Measurements from ENCODE around the gene PKP3. TPM values are rescaled to one million over a fixed set of nuclear protein-coding genes. Genes with fewer than 3 reads are reported as not detected.
"Not testable (repeated sequence)": the region's sequence is repeated elsewhere in the genome, so short reads cannot be mapped to it uniquely, and the experiment has no call there.

The PKP3 gene
- total RNA-seq, 2 experiments from 2014 or later, result 0.30 to 0.45 TPM

GRCh38 chr11:417652-418342 lies 23.8 kb downstream of the PKP3 start:
- H3K27ac Mint-ChIP-seq, result peak overlapping the region; percentile 64
- POLR2A ChIA-PET, result interaction anchor here (1.6 to 6.0 kb wide), 6 partner anchors 11 to 330 kb away, joined by 3 to 118 read pairs (median 29); partner anchors contain the start of genes ANO9, BET1L, PTDSS2 and RIC8A
- DNase-seq (peak; percentile 32), ATAC-seq (ENCODE audit: low read depth) (no peak)
- H3K36me3 Mint-ChIP-seq, result peaks cover 6% of the 10 kb centered on the region
- H3K4me1 Mint-ChIP-seq, result peaks cover 15% of the 10 kb centered on the region
- H3K9me3 Mint-ChIP-seq, result no peaks in the 10 kb centered on the region
- H3K4me3 Mint-ChIP-seq, result peak overlapping the region; percentile 75
- H3K27me3 Mint-ChIP-seq, result no peaks in the 10 kb centered on the region

GRCh38 chr11:418343-419247 lies 24.6 kb downstream of the PKP3 start:
- ATAC-seq (ENCODE audit: low read depth) (no peak), DNase-seq (peak; percentile 35)
- peak overlapping the region; percentile 21 for H3K27ac Mint-ChIP-seq
- no peaks in the 10 kb centered on the region for H3K9me3 Mint-ChIP-seq
- no peaks in the 10 kb centered on the region for H3K27me3 Mint-ChIP-seq
- H3K4me1 Mint-ChIP-seq, result peaks cover 10% of the 10 kb centered on the region
- H3K36me3 Mint-ChIP-seq, result peaks cover 7% of the 10 kb centered on the region
- no peak overlapping the region for H3K4me3 Mint-ChIP-seq
- POLR2A ChIA-PET, result interaction anchor here (0.6 to 6.0 kb wide), 2 partner anchors 29 to 211 kb away, joined by 3 to 118 read pairs; partner anchors contain the start of genes BET1L, PTDSS2 and RIC8A

- DNase-seq (peak; percentile 31), ATAC-seq (ENCODE audit: low read depth) (no peak)
- Mint-ChIP-seq H3K4me3 (no peak overlapping the region), H3K36me3 (peaks cover 8% of the 10 kb centered on the region), H3K4me1 (peaks cover 7% of the 10 kb centered on the region), H3K9me3 (no peaks in the 10 kb centered on the region), H3K27me3 (no peaks in the 10 kb centered on the region), H3K27ac (no peak overlapping the region)
- POLR2A ChIA-PET, result interaction anchor here (0.6 to 6.0 kb wide), 2 partner anchors 29 to 212 kb away, joined by 3 to 118 read pairs; partner anchors contain the start of genes BET1L, PTDSS2 and RIC8A
Measured at GRCh38 chr11:419248-420005, 25.4 kb downstream of the PKP3 start.

- Mint-ChIP-seq H3K36me3 (peaks cover 12% of the 10 kb centered on the region), H3K27me3 (no peaks in the 10 kb centered on the region), H3K4me3 (no peak overlapping the region), H3K4me1 (peaks cover 4% of the 10 kb centered on the region), H3K27ac (no peak overlapping the region), H3K9me3 (no peaks in the 10 kb centered on the region)
- ATAC-seq (ENCODE audit: low read depth) (no peak), DNase-seq (no peak)
- POLR2A ChIA-PET, result no interaction called here
Measured at GRCh38 chr11:420054-420910, 26.3 kb downstream of the PKP3 start.

- peaks cover 4% of the 10 kb centered on the region for H3K4me1 Mint-ChIP-seq
- no peak overlapping the region for H3K4me3 Mint-ChIP-seq
- peak; percentile 32 for DNase-seq
- no peaks in the 10 kb centered on the region for H3K27me3 Mint-ChIP-seq
- no peaks in the 10 kb centered on the region for H3K9me3 Mint-ChIP-seq
- POLR2A ChIA-PET, result no interaction called here
- H3K27ac Mint-ChIP-seq, result no peak overlapping the region
- ATAC-seq (ENCODE audit: low read depth), result no peak
- peaks cover 13% of the 10 kb centered on the region for H3K36me3 Mint-ChIP-seq
Measured at GRCh38 chr11:420911-421321, 26.9 kb downstream of the PKP3 start.

- no peaks in the 10 kb centered on the region for H3K27me3 Mint-ChIP-seq
- peaks cover 2% of the 10 kb centered on the region for H3K4me1 Mint-ChIP-seq
- ATAC-seq (ENCODE audit: low read depth), result no peak
- H3K9me3 Mint-ChIP-seq, result no peaks in the 10 kb centered on the region
- H3K4me3 Mint-ChIP-seq, result no peak overlapping the region
- H3K27ac Mint-ChIP-seq, result no peak overlapping the region
- peaks cover 13% of the 10 kb centered on the region for H3K36me3 Mint-ChIP-seq
- POLR2A ChIA-PET, result interaction anchor here (1.0 kb wide), 1 partner anchor 16 kb away, joined by 5 read pairs; no protein-coding TSS in a partner anchor
- no peak for DNase-seq
Measured at GRCh38 chr11:422249-422656, 28.2 kb downstream of the PKP3 start.

- Mint-ChIP-seq H3K27ac (no peak overlapping the region), H3K4me3 (no peak overlapping the region), H3K9me3 (no peaks in the 10 kb centered on the region), H3K4me1 (peaks cover 2% of the 10 kb centered on the region), H3K27me3 (no peaks in the 10 kb centered on the region), H3K36me3 (peaks cover 21% of the 10 kb centered on the region)
- no peak for ATAC-seq (ENCODE audit: low read depth)
- POLR2A ChIA-PET, result no interaction called here
- DNase-seq, result no peak
Measured at GRCh38 chr11:424232-424631, 30.2 kb downstream of the PKP3 start.

- not testable (repeated sequence) for DNase-seq; H3K4me1 Mint-ChIP-seq; ATAC-seq (ENCODE audit: low read depth); H3K4me3 Mint-ChIP-seq; H3K27me3 Mint-ChIP-seq; H3K9me3 Mint-ChIP-seq; H3K27ac Mint-ChIP-seq
- peaks cover 22% of the 10 kb centered on the region for H3K36me3 Mint-ChIP-seq
- POLR2A ChIA-PET, result interaction anchor here (0.7 kb wide), 1 partner anchor 313 kb away, joined by 3 read pairs; no protein-coding TSS in a partner anchor
Measured at GRCh38 chr11:424766-425165, 30.8 kb downstream of the PKP3 start.

- no peak for ATAC-seq (ENCODE audit: low read depth)
- Mint-ChIP-seq H3K27ac (no peak overlapping the region), H3K9me3 (no peaks in the 10 kb centered on the region), H3K36me3 (peaks cover 22% of the 10 kb centered on the region), H3K27me3 (no peaks in the 10 kb centered on the region), H3K4me3 (no peak overlapping the region), H3K4me1 (peaks cover 2% of the 10 kb centered on the region)
- POLR2A ChIA-PET, result interaction anchor here (0.7 to 2.7 kb wide), 2 partner anchors 9 to 313 kb away, joined by 3 to 7 read pairs; no protein-coding TSS in a partner anchor
- no peak for DNase-seq
Measured at GRCh38 chr11:425301-425700, 31.3 kb downstream of the PKP3 start.

GRCh38 chr11:426851-427250 lies 32.8 kb downstream of the PKP3 start:
- POLR2A ChIA-PET, result interaction anchor here (2.7 kb wide), 1 partner anchor 11 kb away, joined by 7 read pairs; no protein-coding TSS in a partner anchor
- H3K4me1 Mint-ChIP-seq, result peaks cover 2% of the 10 kb centered on the region
- H3K36me3 Mint-ChIP-seq, result peaks cover 22% of the 10 kb centered on the region
- H3K27ac Mint-ChIP-seq, result no peak overlapping the region
- ATAC-seq (ENCODE audit: low read depth), result no peak
- H3K4me3 Mint-ChIP-seq, result no peak overlapping the region
- no peaks in the 10 kb centered on the region for H3K9me3 Mint-ChIP-seq
- DNase-seq, result peak; percentile 12
- no peaks in the 10 kb centered on the region for H3K27me3 Mint-ChIP-seq

GRCh38 chr11:428295-428694 lies 34.3 kb downstream of the PKP3 start:
- Mint-ChIP-seq H3K4me3 (no peak overlapping the region), H3K4me1 (peaks cover 2% of the 10 kb centered on the region), H3K36me3 (peaks cover 23% of the 10 kb centered on the region), H3K27ac (no peak overlapping the region), H3K9me3 (no peaks in the 10 kb centered on the region), H3K27me3 (no peaks in the 10 kb centered on the region)
- POLR2A ChIA-PET, result interaction anchor here (0.6 kb wide), 1 partner anchor 264 kb away, joined by 4 read pairs; no protein-coding TSS in a partner anchor
- ATAC-seq (ENCODE audit: low read depth), result no peak
- no peak for DNase-seq

GRCh38 chr11:429391-429790 lies 35.4 kb downstream of the PKP3 start:
- H3K4me1 Mint-ChIP-seq, result peaks cover 2% of the 10 kb centered on the region
- POLR2A ChIA-PET, result no interaction called here
- DNase-seq (no peak), ATAC-seq (ENCODE audit: low read depth) (no peak)
- H3K36me3 Mint-ChIP-seq, result peaks cover 20% of the 10 kb centered on the region
- H3K9me3 Mint-ChIP-seq, result no peaks in the 10 kb centered on the region
- no peak overlapping the region for H3K27ac Mint-ChIP-seq
- no peaks in the 10 kb centered on the region for H3K27me3 Mint-ChIP-seq
- H3K4me3 Mint-ChIP-seq, result no peak overlapping the region

Data from activated naive CD8-positive, alpha-beta T cell treated with anti-CD3 and anti-CD28 coated beads, Interleukin-2, amount 10 ng/mL, durations not matched to agents 7 days and 5 days (primary cell).